Measurements from ENCODE around the gene LZIC.
"Not testable (repeated sequence)": the region's sequence is repeated elsewhere in the genome, so short reads cannot be mapped to it uniquely, and the experiment has no call there.

LZIC gene

GRCh38 chr1:9942939-9943788 is at the start of gene LZIC, which contains the start of gene NMNAT1:
TSS of gene LZIC (minus strand) at chr1:9943391. CDS start at chr1:9936619, 6,772 bp downstream.
TSS of gene NMNAT1 (plus strand) at chr1:9943475. CDS start at chr1:9972074, 28,599 bp downstream.
- DNase-seq: peak; percentile 90

GRCh38 chr1:9992910-9993309 is 49.7 kb upstream of the LZIC start:
- DNase-seq: no peak

- no peak for DNase-seq
These were observed 47.8 kb upstream of the LZIC start for GRCh38 chr1:9990944-9991343.

DNA sequence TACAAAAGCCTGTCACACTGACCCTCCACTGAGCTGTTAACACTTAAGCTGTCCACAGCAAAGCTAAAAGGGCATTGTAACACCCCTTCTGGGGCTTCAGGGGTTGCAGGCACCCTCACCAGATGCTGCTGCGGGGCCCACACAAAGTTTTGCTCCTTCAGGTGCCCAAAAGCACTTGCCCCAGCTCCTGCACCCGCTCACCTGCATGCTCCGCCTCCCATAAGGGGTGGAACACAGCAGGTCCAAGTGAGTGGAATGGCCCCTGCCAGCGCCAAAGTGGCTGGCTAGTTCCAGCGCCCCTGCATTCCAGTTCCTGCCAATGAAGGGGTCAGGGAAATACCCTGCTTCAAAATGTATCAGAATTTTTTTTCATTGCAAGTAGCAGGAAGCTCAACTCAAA is 46.6 kb upstream of the LZIC start:
- no peak for DNase-seq

DNA sequence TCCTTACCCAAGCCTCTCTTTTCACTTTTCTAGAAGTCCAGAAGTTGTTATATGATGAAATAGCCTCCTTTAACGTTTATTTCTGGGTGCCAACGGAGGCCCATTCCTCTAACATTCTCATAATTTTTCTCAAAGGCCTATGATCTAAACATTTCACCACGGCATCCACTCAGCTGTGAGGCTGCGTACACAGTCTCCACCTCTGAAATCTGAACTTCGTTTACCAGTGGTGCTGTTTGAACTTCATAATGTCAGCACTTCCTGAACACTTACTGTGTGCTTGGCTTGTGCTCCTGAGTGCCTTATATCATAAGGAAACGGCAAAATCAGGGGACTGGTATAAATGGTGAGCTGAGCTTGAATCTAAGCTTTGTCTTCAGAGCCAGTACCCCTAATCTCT is 41.8 kb upstream of the LZIC start:
- no peak for DNase-seq

GRCh38 chr1:9984253-9984652 is 41.1 kb upstream of the LZIC start:
- no peak for DNase-seq

DNA sequence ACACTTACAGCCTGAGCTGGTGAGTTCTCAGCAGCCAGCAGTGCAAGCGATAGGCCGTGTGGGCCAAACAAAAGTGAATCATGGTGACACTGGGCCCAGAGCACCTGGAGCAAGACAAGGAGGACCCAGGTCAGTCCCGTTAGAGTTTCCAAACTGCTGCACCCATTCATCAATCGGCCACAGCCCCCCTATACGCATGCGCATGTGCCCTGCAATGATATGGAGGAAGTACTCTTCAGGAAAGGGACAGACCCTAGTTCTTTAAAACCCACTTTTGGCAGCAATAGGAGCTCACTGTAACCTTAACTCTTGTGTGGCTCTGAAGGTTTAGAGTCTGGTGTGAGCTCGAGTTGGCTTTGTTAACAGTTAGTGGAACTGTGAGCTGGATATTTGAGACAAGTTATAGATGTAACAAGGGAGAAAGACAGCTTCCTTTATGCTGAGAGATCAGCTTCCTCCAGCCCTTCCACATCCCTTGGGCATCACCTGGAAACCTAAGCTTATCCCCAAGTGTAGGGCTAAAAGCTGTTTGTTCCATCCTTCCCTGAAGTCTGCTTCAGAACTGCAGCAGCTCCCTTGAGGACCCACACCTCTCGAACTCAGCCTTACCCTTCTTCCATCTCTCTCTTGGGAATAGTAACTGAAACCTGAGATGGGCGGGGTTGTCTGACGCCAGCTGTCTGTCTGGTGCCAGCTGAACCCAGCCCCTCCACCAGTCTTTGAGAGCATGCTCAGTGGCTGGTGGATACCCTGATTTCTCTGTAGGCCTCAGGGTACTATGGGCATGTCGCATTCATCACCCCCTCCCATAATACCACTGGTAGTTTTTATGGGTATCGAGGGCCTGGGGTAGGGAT is 17.7 kb upstream of the LZIC start:
- DNase-seq: no peak

GRCh38 chr1:9960011-9960410 is 16.8 kb upstream of the LZIC start:
- no peak for DNase-seq

DNA sequence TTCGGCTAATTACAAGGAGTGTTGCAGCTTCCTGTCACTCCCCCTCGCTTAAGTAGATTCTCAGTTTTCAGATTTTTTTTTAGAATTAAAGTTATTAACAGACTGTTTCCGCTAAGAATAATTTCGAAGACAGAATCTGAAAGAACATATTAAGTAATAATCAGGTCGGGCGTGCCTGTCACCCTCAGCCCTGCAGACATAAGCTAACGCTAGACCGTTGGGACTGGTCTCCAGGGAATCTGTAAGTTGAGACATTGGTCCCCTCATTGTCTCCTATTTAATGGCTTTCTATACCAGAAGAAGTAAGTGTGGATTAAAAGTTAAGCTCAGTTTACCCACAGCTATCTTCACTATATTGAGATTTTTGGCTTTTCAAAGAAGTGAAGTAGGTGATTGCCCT is 14.5 kb upstream of the LZIC start:
- DNase-seq: no peak

DNA sequence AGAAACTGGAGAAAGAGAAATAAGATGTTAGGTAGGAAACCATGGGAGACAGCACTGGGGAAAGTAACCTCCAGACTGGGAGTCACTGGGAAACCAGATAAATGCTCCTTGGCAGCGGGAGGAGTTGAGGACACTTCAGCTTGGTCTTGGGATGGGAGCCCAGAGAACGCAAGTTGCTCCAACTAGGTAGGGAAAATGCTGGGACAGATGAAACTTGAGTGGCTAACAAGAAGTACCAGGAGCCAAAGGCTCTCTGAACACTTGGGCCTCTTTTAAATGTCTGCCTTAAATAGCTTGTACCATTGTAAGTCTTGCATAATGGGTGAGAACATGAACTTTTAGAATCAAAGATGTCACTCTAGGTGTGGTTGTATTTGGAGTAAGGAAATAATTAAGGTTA is 3.1 kb upstream of the LZIC start:
- no peak for DNase-seq

GRCh38 chr1:9942399-9942938 is 722 bp downstream of the LZIC start:
- peak; percentile 12 for DNase-seq

DNA sequence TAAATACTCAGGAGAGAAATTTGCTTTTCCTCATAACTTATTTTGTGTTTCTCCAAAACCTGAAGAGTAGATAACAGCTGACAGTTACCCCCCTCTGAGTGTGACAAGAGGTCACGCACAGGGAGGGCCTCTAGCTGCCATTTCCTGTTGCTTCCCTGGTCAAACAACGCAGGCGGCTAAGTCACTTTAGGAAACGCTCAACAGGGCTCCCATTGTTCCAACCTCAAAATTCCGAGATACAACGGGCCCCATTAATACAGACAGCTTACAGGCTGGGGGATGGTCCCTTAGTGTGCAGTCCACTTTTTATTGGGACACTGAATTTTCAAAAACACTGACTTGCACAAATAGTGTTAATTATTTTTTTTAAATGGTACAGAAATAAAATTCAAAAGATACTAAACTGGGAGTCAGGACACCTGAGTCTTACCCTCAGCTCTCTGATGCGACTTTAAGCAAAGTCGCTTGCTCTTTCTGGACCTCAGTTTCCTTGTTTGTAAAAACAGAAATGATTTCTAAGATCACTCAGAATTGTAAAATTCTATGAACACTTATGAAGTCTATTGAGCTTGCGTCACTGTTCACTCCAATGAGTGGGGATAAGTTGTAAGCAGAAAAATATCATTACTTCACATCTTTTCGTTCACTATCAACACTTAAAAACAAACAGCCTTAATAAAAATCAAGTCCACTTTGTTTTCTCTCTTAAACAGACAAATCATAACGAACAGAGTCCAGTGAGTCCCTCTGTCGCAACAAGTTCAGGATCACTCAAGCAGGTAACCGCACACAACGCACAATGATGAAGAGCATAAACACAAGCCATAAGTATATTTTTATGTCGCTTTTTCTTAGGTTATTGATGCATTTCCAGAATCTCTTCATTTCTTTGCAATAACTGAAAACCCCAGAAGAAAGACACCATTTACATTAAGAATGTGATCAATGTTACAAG is 13.5 kb downstream of the LZIC start:
- no peak for DNase-seq

DNA sequence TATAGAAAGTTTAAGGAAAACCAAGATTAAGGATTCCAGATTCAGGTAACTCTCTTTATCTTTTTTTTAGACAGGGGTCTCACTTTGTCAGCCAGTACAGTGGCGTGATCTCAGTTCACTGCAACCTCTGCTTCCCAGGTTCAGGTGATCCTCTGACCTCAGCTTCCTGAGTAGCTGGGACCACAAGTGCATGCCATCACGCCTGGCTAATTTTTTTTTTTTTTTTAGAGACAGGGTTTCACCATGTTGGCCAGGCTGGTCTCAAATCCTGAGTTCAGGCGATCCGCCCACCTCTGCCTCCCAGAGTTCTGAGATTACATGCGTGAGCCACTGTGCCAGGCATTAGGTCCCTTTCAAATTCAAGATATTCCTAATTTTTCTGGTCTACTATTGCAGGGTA is 15.9 kb downstream of the LZIC start:
- no peak for DNase-seq

GRCh38 chr1:9922342-9922741 is 20.8 kb downstream of the LZIC start:
- DNase-seq: no peak

DNA sequence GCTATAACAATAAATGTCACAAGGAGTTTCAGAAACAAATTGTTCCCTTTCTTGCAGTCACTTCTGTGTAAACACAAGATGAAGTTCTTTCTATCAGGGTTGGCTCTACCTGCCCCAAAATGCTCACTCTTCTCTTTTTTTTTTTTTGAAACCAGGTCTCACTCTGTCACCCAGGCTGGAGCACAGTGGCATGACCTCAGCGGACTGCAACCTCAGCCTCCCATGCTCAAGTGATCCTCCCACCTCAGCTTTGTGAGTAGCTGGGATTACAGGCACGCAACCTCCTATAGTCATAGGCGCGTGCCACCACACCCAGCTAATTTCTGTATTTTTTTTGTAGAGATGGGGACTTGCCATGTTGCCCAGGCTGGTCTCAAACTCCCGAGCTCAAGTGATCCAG is 22.6 kb downstream of the LZIC start:
- DNase-seq: no peak

GRCh38 chr1:9917901-9918300 is 25.3 kb downstream of the LZIC start:
- no peak for DNase-seq

DNA sequence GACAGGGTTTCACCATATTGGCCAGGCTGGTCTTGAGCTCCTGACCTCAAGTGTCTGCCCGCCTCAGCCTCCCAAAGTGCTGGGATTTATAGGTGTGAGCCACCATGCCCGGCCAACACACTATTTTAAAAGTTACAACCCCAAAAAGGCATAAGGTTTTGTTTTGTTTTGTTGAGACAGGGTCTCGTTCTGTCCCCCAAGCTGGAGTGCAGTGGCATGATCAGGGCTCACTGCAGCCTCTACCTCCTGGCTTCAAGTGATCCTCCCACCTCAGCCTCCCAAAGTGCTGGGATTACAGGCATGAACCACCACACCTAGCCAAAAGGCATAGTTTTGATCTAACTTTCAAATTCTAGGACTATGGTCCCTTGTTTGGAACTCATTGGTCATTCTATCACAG is 25.7 kb downstream of the LZIC start:
- DNase-seq: not testable (repeated sequence)

DNA sequence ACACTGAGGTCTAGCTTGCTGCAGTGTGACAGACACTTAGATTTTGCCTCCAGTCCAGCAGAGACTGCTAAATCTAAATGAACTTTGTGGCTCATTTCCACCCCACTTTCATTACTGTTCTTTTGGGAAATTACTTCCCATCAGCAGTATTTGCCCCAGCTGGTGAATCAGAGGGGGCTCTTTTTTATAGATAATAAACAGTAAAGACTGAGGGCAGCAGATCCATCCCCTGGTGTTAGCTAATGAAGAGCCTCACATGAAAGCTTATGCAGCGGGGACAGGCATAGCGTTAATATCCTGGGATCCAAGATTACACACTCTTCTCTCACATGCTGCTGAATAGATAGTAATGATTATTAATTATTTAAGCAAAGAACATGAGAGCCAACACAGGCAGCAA is 26.7 kb downstream of the LZIC start:
- DNase-seq: no peak

- no peak for DNase-seq
These were observed 28.6 kb downstream of the LZIC start for GRCh38 chr1:9914610-9914937.

GRCh38 chr1:9912264-9912936 is 30.8 kb downstream of the LZIC start:
- no peak for DNase-seq

DNA sequence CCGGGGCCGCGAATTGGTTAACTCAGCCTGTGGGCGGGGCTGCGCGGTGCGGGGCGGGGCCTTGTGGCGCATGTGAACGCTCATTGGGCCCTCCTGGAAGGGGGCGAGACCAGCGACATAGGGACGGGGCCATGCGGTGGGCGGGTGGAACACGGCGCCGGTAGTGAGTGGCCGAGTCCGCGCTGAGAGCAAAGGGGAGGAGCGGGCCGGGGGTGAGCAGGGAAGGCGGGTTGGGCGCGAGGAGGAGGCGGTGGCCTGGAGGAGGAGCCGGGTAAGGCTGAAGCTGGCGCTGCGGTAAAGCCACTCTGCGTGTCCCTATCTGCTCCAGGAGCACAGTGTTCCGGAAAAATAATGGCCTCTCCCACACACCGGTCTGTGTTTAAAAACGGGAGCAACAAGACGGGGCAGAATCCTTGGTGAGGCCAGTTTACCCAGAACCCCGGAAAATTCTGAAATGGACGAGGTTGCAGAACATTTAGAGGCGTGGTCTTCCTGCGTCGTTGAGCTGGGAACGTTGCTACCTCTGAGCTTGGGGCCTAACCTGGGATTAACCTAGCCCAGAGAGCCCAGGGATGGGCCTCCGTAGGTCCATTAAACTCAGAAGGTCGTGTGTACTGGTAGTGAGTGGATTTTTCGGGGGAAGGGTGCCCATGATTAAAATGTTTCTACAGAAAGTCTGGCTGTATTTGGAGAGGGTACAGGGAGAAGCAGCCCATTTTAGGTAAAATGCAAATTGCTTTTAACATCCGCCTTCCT is 32.6 kb downstream of the LZIC start:
- DNase-seq: peak; percentile 100

All from CD4-positive, alpha-beta T cell treated with Interleukin-17A for 4 hours (primary cell).